Sigmoid colon (tissue), 7 donors: ENCODE results near the gene HMCN1. TPM values are rescaled to one million over a fixed set of nuclear protein-coding genes. Genes with fewer than 3 reads are reported as not detected.

Experiments used
- DNase-seq: peaks from one replicate; pipeline ENCODE4 v3.0.0-alpha.2; 2019
- H3K27ac ChIP-seq, 4 donors: fragments of 200-600 bp; sonication (generic); one replicate each; pipeline ENCODE4 v1.5.1; 2016 to 2019; ENCODE audit warnings: mild to moderate bottlenecking in 1 of 4
- H3K27me3 ChIP-seq, 3 donors: fragments of 200-600 bp; sonication (generic); one replicate each; pipeline ENCODE4 v1.5.1; 2019; ENCODE audit warnings: mild to moderate bottlenecking in 1 of 3
- H3K36me3 ChIP-seq, 4 donors: fragments of 200-600 bp; sonication (generic); one replicate each; pipeline ENCODE4 v1.5.1; 2016 to 2019
- H3K4me1 ChIP-seq, 4 donors: fragments of 200-600 bp; sonication (generic); one replicate each; pipeline ENCODE4 v1.5.1; 2017 to 2019
- H3K4me3 ChIP-seq, 4 donors: fragments of 200-600 bp; sonication (generic); one replicate each; pipeline ENCODE4 v1.5.1; 2017 to 2019; ENCODE audit warnings: mild to moderate bottlenecking in 2 of 4, moderate library complexity in 1 of 4
- H3K9me3 ChIP-seq, 4 donors: fragments of 200-600 bp in 3 of 4; sonication (generic) in 3 of 4; one replicate each; pipeline versions ENCODE4 v1.5.1 to v1.6.1; 2013 to 2019
- CTCF ChIP-seq, 4 experiments: fragments of 450-650 bp in 3 of 4; fragments of 200-600 bp in 1 of 4; IDR thresholded peaks; one replicate each; pipeline ENCODE4 v1.5.1; 2016 to 2019; ENCODE audit warnings: antibody characterized with exemption in 4 of 4, mild to moderate bottlenecking in 3 of 4, moderate library complexity in 2 of 4
- EP300 ChIP-seq, 4 donors: sonication (generic); formaldehyde crosslinking; IDR thresholded peaks; one replicate each; pipeline ENCODE4 v1.6.1; 2017; ENCODE audit warnings: antibody characterized with exemption in 4 of 4
- POLR2A ChIP-seq, 2 donors: fragments of 450-650 bp; IDR thresholded peaks; one replicate each; pipeline ENCODE4 v1.6.1; 2016; ENCODE audit warnings: antibody characterized with exemption in 2 of 2, mild to moderate bottlenecking in 2 of 2, moderate library complexity in 2 of 2
- POLR2AphosphoS5 ChIP-seq, 4 donors: sonication (generic); formaldehyde crosslinking; IDR thresholded peaks; one replicate each; pipeline ENCODE4 v1.6.1; 2017; ENCODE audit warnings: antibody characterized with exemption in 4 of 4
- WGBS, 2 donors: extraction: QIAGEN DNeasy Blood & Tissue Kit; methylation state at CpG; one replicate each; pipeline ENCODE4 v1.1.7; 2013; 5-methylcytosine and 5-hydroxymethylcytosine counted together
- intact Hi-C: fragments of 100-400 bp; cut with DNase I; formaldehyde crosslinking; loops from one replicate; pipeline ENCODE4 v1.15.1; 2023
- polyA plus RNA-seq, 3 donors: library from polyadenylated mRNA; stranded (reverse); fragments of 200-250 nt; gene quantifications; one replicate each; pipeline ENCODE4 v1.2.3, GENCODE V29; 2013
- total RNA-seq, 4 donors: library from RNA; depleted of rRNA; stranded (reverse); fragments of >200 nt; gene quantifications; one replicate each; pipeline ENCODE4 v1.1.0, GENCODE V29; 2016
- donor health status: healthy with polysubstance abuse.
- donor health status: Bipolar disorder and iron deficiency.
- donor health status: healthy.

HMCN1 gene
- total and polyA plus RNA-seq, 7 donors: under 0.01 to 22.7 (median 6.7) TPM

DNA sequence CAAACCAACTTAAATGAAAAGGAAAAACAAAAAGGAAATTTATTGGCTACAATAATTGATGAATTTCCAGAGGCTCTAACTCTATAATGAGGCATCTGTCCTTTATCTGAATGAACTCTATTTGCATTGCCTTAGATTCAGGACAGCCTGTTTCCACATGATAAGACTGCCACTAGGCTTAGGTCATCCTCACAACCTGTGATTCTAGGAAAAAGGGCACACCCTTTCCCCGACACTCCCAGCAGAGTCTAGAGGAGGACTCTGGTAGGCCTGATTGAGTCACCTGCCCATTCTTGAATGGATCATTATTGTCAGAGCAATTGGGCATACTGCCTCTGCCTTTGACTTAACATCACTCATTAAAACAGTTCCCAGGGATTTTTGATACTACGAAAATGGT lies 378.1 kb downstream of the HMCN1 start:
- H3K36me3 ChIP-seq: peaks cover 0 to under 1% (median 0%) of the 10 kb centered on the region in 4 donors
- no peaks in the 10 kb centered on the region for H3K9me3 ChIP-seq
- 87 to 88% methylated on average over 2 of the region's 2 CpGs for WGBS, 2 donors
- H3K27me3 ChIP-seq: no peaks in the 10 kb centered on the region
- DNase-seq: no peak
- H3K27ac ChIP-seq: no peak overlapping the region
- no peak for TF ChIP-seq POLR2AphosphoS5 (IDR thresholded peaks at IDR 0.05)
- no peak for TF ChIP-seq CTCF (IDR thresholded peaks at IDR 0.05)
- intact Hi-C loops: no loop called here
- no peaks in the 10 kb centered on the region for H3K4me1 ChIP-seq
- no peak overlapping the region for H3K4me3 ChIP-seq

- intact Hi-C loops: no loop called here
- no peak for TF ChIP-seq CTCF (IDR thresholded peaks at IDR 0.05)
- H3K36me3 ChIP-seq: peaks cover 0 to 5% (median 0%) of the 10 kb centered on the region in 4 donors
Observed at GRCh38 chr1:186113461-186113860, 379.3 kb downstream of the HMCN1 start.

DNA sequence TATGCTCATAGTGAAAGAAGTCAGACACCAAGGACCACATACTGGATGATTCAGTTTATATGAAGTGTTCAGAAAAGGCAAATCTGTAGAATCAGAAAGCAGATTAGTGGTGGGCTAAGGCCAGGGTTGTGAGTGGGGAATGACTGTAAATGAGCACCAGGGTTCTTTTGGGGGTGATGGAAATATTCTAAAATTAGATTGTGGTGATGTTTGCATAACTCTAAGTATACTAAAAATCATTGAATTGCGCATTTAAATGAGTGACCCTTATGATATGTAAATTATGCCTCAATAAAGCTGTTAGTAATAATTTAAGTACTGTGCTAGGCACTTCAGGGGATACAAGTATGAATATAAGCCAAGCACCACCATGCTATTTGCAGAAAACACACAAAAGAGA lies 384.5 kb downstream of the HMCN1 start:
- WGBS, 2 donors: 89 to 90% methylated on average over 1 of the region's 1 CpG
- intact Hi-C loops: no loop called here
- no peak for DNase-seq
- H3K4me3 ChIP-seq: no peak overlapping the region
- no peaks in the 10 kb centered on the region for H3K4me1 ChIP-seq
- H3K9me3 ChIP-seq: no peaks in the 10 kb centered on the region
- TF ChIP-seq POLR2A (IDR thresholded peaks at IDR 0.05) (no peak), POLR2AphosphoS5 (IDR thresholded peaks at IDR 0.05) (no peak), CTCF (IDR thresholded peaks at IDR 0.05) (no peak), EP300 (IDR thresholded peaks at IDR 0.05) (no peak)
- H3K27me3 ChIP-seq: no peaks in the 10 kb centered on the region
- H3K27ac ChIP-seq: no peak overlapping the region
- peaks cover 0 to 5% (median 0%) of the 10 kb centered on the region in 4 donors for H3K36me3 ChIP-seq

More at GRCh38 chr1:186113461-186113860, 379.3 kb downstream of the HMCN1 start:
- Histone ChIP-seq H3K9me3 (no peaks in the 10 kb centered on the region), H3K4me3 (no peak overlapping the region), H3K27me3 (no peaks in the 10 kb centered on the region), H3K4me1 (no peaks in the 10 kb centered on the region), H3K27ac (no peak overlapping the region)
- DNase-seq: no peak

GRCh38 chr1:186122837-186123236 lies 388.6 kb downstream of the HMCN1 start:
- H3K9me3 ChIP-seq: no peaks in the 10 kb centered on the region
- no peaks in the 10 kb centered on the region for H3K27me3 ChIP-seq
- H3K27ac ChIP-seq: no peak overlapping the region
- H3K4me1 ChIP-seq: no peaks in the 10 kb centered on the region
- WGBS, 2 donors: 88 to 92% methylated on average over 9 of the region's 9 CpGs
- no peak overlapping the region for H3K4me3 ChIP-seq
- intact Hi-C loops: no loop called here
- no peaks in the 10 kb centered on the region for H3K36me3 ChIP-seq
- TF ChIP-seq EP300 (IDR thresholded peaks at IDR 0.05): no peak
- TF ChIP-seq POLR2AphosphoS5 (IDR thresholded peaks at IDR 0.05): no peak
- DNase-seq: no peak

DNA sequence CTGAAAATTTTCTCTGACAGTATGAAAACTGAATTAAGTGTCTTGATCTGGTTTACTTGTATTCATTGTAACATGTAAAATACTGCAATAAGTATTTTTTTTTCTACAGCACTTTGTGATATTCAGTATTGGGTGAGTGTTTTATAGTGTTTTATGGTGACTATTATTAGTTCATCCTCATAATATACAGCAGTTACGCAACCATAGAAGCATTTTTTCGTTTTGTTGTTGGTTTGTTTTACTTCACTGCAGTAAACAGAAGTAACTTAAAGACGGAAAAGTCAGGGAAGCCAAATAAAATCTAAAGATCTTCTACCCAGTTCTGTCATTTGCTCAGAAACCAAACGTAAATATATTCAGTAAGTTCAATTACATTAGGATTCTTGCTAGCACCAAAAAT lies 390.8 kb downstream of the HMCN1 start:
- WGBS, 2 donors: 67 to 78% methylated on average over 4 of the region's 4 CpGs
- Histone ChIP-seq H3K27me3 (no peaks in the 10 kb centered on the region), H3K4me1 (no peaks in the 10 kb centered on the region), H3K9me3 (no peaks in the 10 kb centered on the region), H3K27ac (no peak overlapping the region), H3K36me3 (no peaks in the 10 kb centered on the region), H3K4me3 (no peak overlapping the region)
- intact Hi-C loops: no loop called here
- DNase-seq: no peak
- TF ChIP-seq POLR2A (IDR thresholded peaks at IDR 0.05): no peak
- no peak for TF ChIP-seq CTCF (IDR thresholded peaks at IDR 0.05)
- TF ChIP-seq EP300 (IDR thresholded peaks at IDR 0.05): no peak
- no peak for TF ChIP-seq POLR2AphosphoS5 (IDR thresholded peaks at IDR 0.05)
